ENCODE results near the gene AP3B2.

DNA sequence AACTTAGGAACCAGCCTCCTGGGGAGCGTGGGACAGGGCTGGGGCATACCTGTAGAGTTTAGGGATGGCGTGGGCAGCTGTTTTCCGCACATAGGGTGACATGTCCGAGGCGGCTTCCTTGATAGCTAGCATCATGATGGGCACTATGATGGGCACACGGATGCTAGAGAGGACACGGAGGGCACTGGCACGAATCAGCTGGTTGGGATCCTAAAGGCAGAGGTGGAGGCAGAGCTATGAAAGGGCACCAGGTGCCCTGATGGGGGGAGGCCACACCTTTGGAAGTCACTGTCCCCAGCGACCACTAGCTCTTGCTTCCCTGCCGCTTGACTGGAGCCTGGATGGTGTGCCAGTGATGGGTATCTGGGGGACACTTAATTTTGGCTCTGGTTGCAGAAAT, 28.3 kb downstream of the AP3B2 start:
- TF ChIP-seq OSR1 (CRISPR knock-in tag; IDR thresholded peaks at IDR 0.05) (no peak), TCF4 (CRISPR knock-in tag; IDR thresholded peaks at IDR 0.05; ENCODE audit: borderline replicate concordance) (no peak), CSDC2 (CRISPR knock-in tag; IDR thresholded peaks at IDR 0.05) (no peak), SNAI2 (CRISPR knock-in tag; IDR thresholded peaks at IDR 0.05) (no peak), ZFP3 (CRISPR knock-in tag; IDR thresholded peaks at IDR 0.05) (no peak), ARNTL (CRISPR knock-in tag; IDR thresholded peaks at IDR 0.05; ENCODE audit: borderline replicate concordance, low read depth) (no peak), BACH2 (CRISPR knock-in tag; IDR thresholded peaks at IDR 0.05; ENCODE audit: borderline replicate concordance) (no peak), RARB (CRISPR knock-in tag; IDR thresholded peaks at IDR 0.05) (no peak), ZNF8 (CRISPR knock-in tag; IDR thresholded peaks at IDR 0.05) (no peak), ESRRG (CRISPR knock-in tag; IDR thresholded peaks at IDR 0.05) (no peak)
- TF ChIP-seq, protein P1, sequence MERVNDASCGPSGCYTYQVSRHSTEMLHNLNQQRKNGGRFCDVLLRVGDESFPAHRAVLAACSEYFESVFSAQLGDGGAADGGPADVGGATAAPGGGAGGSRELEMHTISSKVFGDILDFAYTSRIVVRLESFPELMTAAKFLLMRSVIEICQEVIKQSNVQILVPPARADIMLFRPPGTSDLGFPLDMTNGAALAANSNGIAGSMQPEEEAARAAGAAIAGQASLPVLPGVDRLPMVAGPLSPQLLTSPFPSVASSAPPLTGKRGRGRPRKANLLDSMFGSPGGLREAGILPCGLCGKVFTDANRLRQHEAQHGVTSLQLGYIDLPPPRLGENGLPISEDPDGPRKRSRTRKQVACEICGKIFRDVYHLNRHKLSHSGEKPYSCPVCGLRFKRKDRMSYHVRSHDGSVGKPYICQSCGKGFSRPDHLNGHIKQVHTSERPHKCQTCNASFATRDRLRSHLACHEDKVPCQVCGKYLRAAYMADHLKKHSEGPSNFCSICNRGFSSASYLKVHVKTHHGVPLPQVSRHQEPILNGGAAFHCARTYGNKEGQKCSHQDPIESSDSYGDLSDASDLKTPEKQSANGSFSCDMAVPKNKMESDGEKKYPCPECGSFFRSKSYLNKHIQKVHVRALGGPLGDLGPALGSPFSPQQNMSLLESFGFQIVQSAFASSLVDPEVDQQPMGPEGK (CRISPR knock-in tag; IDR thresholded peaks at IDR 0.05; ENCODE audit: borderline replicate concordance): no peak
- TF ChIP-seq, protein P2, sequence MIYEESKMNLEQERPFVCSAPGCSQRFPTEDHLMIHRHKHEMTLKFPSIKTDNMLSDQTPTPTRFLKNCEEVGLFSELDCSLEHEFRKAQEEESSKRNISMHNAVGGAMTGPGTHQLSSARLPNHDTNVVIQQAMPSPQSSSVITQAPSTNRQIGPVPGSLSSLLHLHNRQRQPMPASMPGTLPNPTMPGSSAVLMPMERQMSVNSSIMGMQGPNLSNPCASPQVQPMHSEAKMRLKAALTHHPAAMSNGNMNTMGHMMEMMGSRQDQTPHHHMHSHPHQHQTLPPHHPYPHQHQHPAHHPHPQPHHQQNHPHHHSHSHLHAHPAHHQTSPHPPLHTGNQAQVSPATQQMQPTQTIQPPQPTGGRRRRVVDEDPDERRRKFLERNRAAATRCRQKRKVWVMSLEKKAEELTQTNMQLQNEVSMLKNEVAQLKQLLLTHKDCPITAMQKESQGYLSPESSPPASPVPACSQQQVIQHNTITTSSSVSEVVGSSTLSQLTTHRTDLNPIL (CRISPR knock-in tag; IDR thresholded peaks at IDR 0.05; ENCODE audit: low read depth): no peak

Data from SK-N-SH treated with all-trans-retinoic acid at 6 μM for 48 hours (cell line).